ENCODE data around the gene GTF2F1. TPM values are rescaled to one million over a fixed set of nuclear protein-coding genes. Genes with fewer than 3 reads are reported as not detected.

Gene GTF2F1
- polyA plus RNA-seq, 1 of the 3 experiments (the other 2 are of a cell fraction): 104 TPM

DNA sequence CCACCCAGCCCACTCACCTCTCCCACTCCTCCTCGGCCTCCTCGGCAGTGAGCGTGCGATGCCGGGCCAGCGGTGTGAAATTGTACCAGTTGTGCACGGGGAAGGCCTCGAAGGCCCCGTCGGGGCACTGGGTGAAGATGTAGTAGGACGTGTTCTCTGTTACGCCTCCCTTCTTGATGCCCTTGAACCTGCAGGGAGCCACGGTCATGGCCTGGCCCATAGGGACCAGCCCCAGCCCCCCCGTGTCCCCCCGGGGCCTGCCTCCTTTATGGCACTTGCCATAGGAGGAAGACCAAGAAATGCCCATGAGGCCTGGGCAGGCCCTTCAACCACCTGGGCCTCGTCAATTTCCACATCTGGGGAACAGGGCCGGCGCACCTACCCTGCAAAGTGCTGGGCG is 5.6 kb downstream of the GTF2F1 start:
- Histone ChIP-seq H3K4me1 (ENCODE audit: control insufficient read depth in 1 of 2, insufficient read depth in 2 of 2, low read depth in 1 of 2, low read length in 1 of 2) (peaks cover 5 to 7% of the 10 kb centered on the region in 2 experiments; a peak in 2 of 4 replicates), H4K20me1 (ENCODE audit: insufficient read depth) (no peaks in the 10 kb centered on the region), H2AFZ (ENCODE audit: low read depth) (no peak overlapping the region), H3K4me2 (no peak overlapping the region), H3K79me2 (ENCODE audit: insufficient read depth) (peaks cover 38% of the 10 kb centered on the region), H3K36me3 (replicated peaks in 1 of 2; ENCODE audit: control insufficient read depth in 1 of 2, insufficient read depth in 2 of 2, low read length in 1 of 2) (peaks cover 37 to 39% of the 10 kb centered on the region in 2 experiments), H3K27me3 (ENCODE audit: insufficient read depth) (no peaks in the 10 kb centered on the region), H3K9me2 (no peaks in the 10 kb centered on the region), H3F3A (replicated peaks; ENCODE audit: insufficient read depth) (no peaks in the 10 kb centered on the region), H3K9ac (no peak overlapping the region), H3K4me3 (ENCODE audit: low read depth in 2 of 2, low read length in 1 of 2) (no peak overlapping the region), H3K27ac (ENCODE audit: low read depth in 2 of 2, low read length in 1 of 2) (no peak overlapping the region), H3K9me3 (no peaks in the 10 kb centered on the region)
- WGBS (ENCODE audit: low lambda C conversion rate): 95% methylated on average over 9 of the region's 19 CpGs
- no peak for DNase-seq
- TF ChIP-seq FOSL2 (IDR thresholded peaks at IDR 0.05; ENCODE audit: borderline replicate concordance, low read depth) (no peak), TCF12 (IDR thresholded peaks at IDR 0.05) (no peak), POLR2AphosphoS5 (IDR thresholded peaks at IDR 0.05; ENCODE audit: low read depth, low read length) (no peak), CHD2 (IDR thresholded peaks at IDR 0.05; ENCODE audit: low read length, partially characterized antibody) (no peak), NFIC (IDR thresholded peaks at IDR 0.05; ENCODE audit: borderline replicate concordance) (no peak), JUND (IDR thresholded peaks at IDR 0.05) (no peak), MEF2A (IDR thresholded peaks at IDR 0.05; ENCODE audit: borderline replicate concordance, low read depth) (no peak), TAF1 (IDR thresholded peaks at IDR 0.05; ENCODE audit: borderline replicate concordance, low read depth, low read length) (no peak)
- TF ChIP-seq, protein P1, sequence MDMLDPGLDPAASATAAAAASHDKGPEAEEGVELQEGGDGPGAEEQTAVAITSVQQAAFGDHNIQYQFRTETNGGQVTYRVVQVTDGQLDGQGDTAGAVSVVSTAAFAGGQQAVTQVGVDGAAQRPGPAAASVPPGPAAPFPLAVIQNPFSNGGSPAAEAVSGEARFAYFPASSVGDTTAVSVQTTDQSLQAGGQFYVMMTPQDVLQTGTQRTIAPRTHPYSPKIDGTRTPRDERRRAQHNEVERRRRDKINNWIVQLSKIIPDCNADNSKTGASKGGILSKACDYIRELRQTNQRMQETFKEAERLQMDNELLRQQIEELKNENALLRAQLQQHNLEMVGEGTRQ (IDR thresholded peaks at IDR 0.05; ENCODE audit: borderline replicate concordance, low read depth, low read length): no peak
- TF ChIP-seq, protein P2, sequence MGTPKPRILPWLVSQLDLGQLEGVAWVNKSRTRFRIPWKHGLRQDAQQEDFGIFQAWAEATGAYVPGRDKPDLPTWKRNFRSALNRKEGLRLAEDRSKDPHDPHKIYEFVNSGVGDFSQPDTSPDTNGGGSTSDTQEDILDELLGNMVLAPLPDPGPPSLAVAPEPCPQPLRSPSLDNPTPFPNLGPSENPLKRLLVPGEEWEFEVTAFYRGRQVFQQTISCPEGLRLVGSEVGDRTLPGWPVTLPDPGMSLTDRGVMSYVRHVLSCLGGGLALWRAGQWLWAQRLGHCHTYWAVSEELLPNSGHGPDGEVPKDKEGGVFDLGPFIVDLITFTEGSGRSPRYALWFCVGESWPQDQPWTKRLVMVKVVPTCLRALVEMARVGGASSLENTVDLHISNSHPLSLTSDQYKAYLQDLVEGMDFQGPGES (IDR thresholded peaks at IDR 0.05; ENCODE audit: low read depth, low read length): no peak
- ChIA-PET POLR2A (interaction anchor here (0.6 kb wide), 1 partner anchor 23 kb away, joined by 4 read pairs; no protein-coding TSS in a partner anchor), CTCF (interaction anchor here (0.9 kb wide), 1 partner anchor 10 kb away, joined by 3 read pairs; no protein-coding TSS in a partner anchor)

DNA sequence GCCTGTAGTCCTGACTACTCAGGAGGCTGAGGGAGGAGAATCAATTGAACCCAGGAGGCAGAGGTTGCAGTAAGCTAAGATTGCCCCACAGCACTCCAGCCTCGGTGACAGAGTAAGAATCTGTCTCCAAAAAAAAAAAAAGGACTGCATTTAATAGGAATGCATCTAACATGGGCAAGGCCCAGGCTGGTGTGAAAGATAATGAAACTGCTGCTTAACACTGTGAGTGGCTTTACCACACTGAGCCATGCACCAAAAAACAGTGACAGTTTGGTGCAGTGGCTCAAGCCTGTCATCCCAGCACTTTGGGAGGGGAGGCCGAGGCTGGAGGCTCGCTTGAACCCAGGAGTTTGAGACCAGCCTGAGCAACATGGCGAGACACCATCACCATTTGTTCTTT is 8.6 kb downstream of the GTF2F1 start:
- H3K4me1 ChIP-seq (ENCODE audit: control insufficient read depth in 1 of 2, insufficient read depth in 2 of 2, low read depth in 1 of 2, low read length in 1 of 2): no peaks in the 10 kb centered on the region
- CTCF ChIA-PET: no interaction called here
- H2AFZ ChIP-seq (ENCODE audit: low read depth): no peak overlapping the region
- no peak overlapping the region for H3K4me3 ChIP-seq (ENCODE audit: low read depth in 2 of 2, low read length in 1 of 2)
- peaks cover 8% of the 10 kb centered on the region; the same call in 1 of the 2 replicates for H3K79me2 ChIP-seq (ENCODE audit: insufficient read depth)
- peaks cover 47 to 53% of the 10 kb centered on the region in 2 experiments for H3K36me3 ChIP-seq (replicated peaks in 1 of 2; ENCODE audit: control insufficient read depth in 1 of 2, insufficient read depth in 2 of 2, low read length in 1 of 2)
- no peaks in the 10 kb centered on the region for H4K20me1 ChIP-seq (ENCODE audit: insufficient read depth)
- TF ChIP-seq SMC3 (IDR thresholded peaks at IDR 0.05; ENCODE audit: low read depth, low read length): no peak
- TF ChIP-seq, protein P1 (IDR thresholded peaks at IDR 0.05; ENCODE audit: borderline replicate concordance, low read depth, low read length): no peak
- TF ChIP-seq USF1 (IDR thresholded peaks at IDR 0.05; ENCODE audit: borderline replicate concordance, low read depth): no peak
- TF ChIP-seq, protein P3, sequence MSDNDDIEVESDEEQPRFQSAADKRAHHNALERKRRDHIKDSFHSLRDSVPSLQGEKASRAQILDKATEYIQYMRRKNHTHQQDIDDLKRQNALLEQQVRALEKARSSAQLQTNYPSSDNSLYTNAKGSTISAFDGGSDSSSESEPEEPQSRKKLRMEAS (IDR thresholded peaks at IDR 0.05; ENCODE audit: low read depth): no peak
- no peak for TF ChIP-seq SIN3A (IDR thresholded peaks at IDR 0.05; ENCODE audit: borderline replicate concordance, low read depth, low read length)
- no peak for TF ChIP-seq RXRA (IDR thresholded peaks at IDR 0.05; ENCODE audit: borderline replicate concordance, low read depth)
- 89% methylated on average over 4 of the region's 4 CpGs for WGBS (ENCODE audit: low lambda C conversion rate)
- H3K9me3 ChIP-seq: no peaks in the 10 kb centered on the region
- POLR2A ChIA-PET: no interaction called here
- H3F3A ChIP-seq (replicated peaks; ENCODE audit: insufficient read depth): peaks cover 7% of the 10 kb centered on the region
- no peaks in the 10 kb centered on the region for H3K27me3 ChIP-seq (ENCODE audit: insufficient read depth)
- H3K9ac ChIP-seq: no peak overlapping the region
- no peak for DNase-seq
- H3K9me2 ChIP-seq: no peaks in the 10 kb centered on the region
- H3K4me2 ChIP-seq: no peak overlapping the region
- H3K27ac ChIP-seq (ENCODE audit: low read depth in 2 of 2, low read length in 1 of 2): no peak overlapping the region
